IMR-90 (cell line): ENCODE results near the gene DNAJB2. TPM values are rescaled to one million over a fixed set of nuclear protein-coding genes. Genes with fewer than 3 reads are reported as not detected.

Source experiments
- ATAC-seq: fragments of 200-7000 bp; cut with Tn5 transposase; 2 replicates; pipeline ENCODE4 v1.9.1; 2020; ENCODE audit warnings: low read depth, mild to moderate bottlenecking, moderate library complexity
- BruUV-seq: library from RNA; stranded (reverse); fragments of 400-500 nt; replicated peaks from 2 replicates; lab custom pipeline; 2021; lab: Mats Ljungman, UMichigan
- CTCF ChIA-PET: fragments of 300-600 bp; formaldehyde crosslinking; extraction: SDS; loops from one replicate; lab custom pipeline; 2021; ENCODE audit warnings: antibody characterized with exemption; lab: Yijun Ruan, JAX
- POLR2A ChIA-PET: fragments of 300-600 bp; sonication (Branson Sonifier 250); formaldehyde crosslinking; loops from one replicate; lab custom pipeline; 2022; ENCODE audit warnings: antibody characterized with exemption; ENCODE audit not compliant: unreplicated experiment; lab: Charles Lee
- DNase-seq: peaks from one replicate; pipeline ENCODE4 v3.0.0; 2013
- H2AFZ ChIP-seq: replicated peaks from 2 replicates; pipeline ENCODE3; 2013; ENCODE audit warnings: low read length, mild to moderate bottlenecking; ENCODE audit not compliant: poor library complexity
- H2AK5ac ChIP-seq: 2 replicates; pipeline ENCODE4 v1.6.1; 2013; ENCODE audit warnings: low read depth, low read length, inconsistent platforms
- H2AK9ac ChIP-seq: replicated peaks from 2 replicates; pipeline ENCODE3; 2013; ENCODE audit warnings: mild to moderate bottlenecking, low read depth, low read length, moderate library complexity; ENCODE audit not compliant: poor library complexity
- H2BK120ac ChIP-seq: 2 replicates; pipeline ENCODE4 v1.6.1; 2013; ENCODE audit warnings: low read depth, low read length, inconsistent platforms
- H2BK15ac ChIP-seq: 3 replicates; pipeline ENCODE4 v1.6.1; 2013; ENCODE audit warnings: low read depth, low read length, inconsistent platforms
- H2BK20ac ChIP-seq: 2 replicates; pipeline ENCODE4 v1.6.1; 2013; ENCODE audit warnings: low read depth, mild to moderate bottlenecking, inconsistent platforms, low read length, moderate library complexity
- H2BK5ac ChIP-seq: 2 replicates; pipeline ENCODE4 v1.6.1; 2013; ENCODE audit warnings: mild to moderate bottlenecking, low read depth, low read length, inconsistent platforms; ENCODE audit not compliant: poor library complexity, severe bottlenecking
- H3K14ac ChIP-seq: replicated peaks from 2 replicates; pipeline ENCODE4 v1.6.1; 2013; ENCODE audit warnings: low read depth, low read length, inconsistent platforms
- H3K18ac ChIP-seq: 2 replicates; pipeline ENCODE4 v1.6.1; 2013; ENCODE audit warnings: low read depth, low read length, control low read depth
- H3K23ac ChIP-seq: 2 replicates; pipeline ENCODE4 v1.6.1; 2013; ENCODE audit warnings: low read depth, low read length, inconsistent platforms
- H3K27ac ChIP-seq: 2 replicates; pipeline ENCODE4 v1.5.1; 2013; ENCODE audit warnings: mild to moderate bottlenecking, control low read depth, low read length; ENCODE audit not compliant: insufficient read depth
- H3K27me3 ChIP-seq: 2 replicates; pipeline ENCODE4 v1.6.1; 2013; ENCODE audit warnings: low read length; ENCODE audit not compliant: control insufficient read depth, insufficient read depth
- H3K36me3 ChIP-seq: 2 replicates; pipeline ENCODE4 v1.6.1; 2013; ENCODE audit warnings: low read length, mixed read lengths; ENCODE audit not compliant: control insufficient read depth, insufficient read depth
- H3K4ac ChIP-seq: 2 replicates; pipeline ENCODE4 v1.6.1; 2013; ENCODE audit warnings: low read depth, low read length, inconsistent platforms
- H3K4me1 ChIP-seq: 2 replicates; pipeline ENCODE4 v1.6.1; 2013; ENCODE audit warnings: low read length, mixed read lengths; ENCODE audit not compliant: control insufficient read depth, insufficient read depth
- H3K4me2 ChIP-seq: 2 replicates; pipeline ENCODE4 v1.6.1; 2013; ENCODE audit warnings: low read depth, mild to moderate bottlenecking, control low read depth, low read length, moderate library complexity
- H3K4me3 ChIP-seq: 2 replicates; pipeline ENCODE4 v1.5.1; 2013; ENCODE audit warnings: low read depth, mild to moderate bottlenecking, control low read depth, low read length, moderate library complexity; ENCODE audit not compliant: insufficient read depth
- H3K56ac ChIP-seq: 2 replicates; pipeline ENCODE4 v1.6.1; 2013; ENCODE audit warnings: low read length, inconsistent platforms; ENCODE audit not compliant: insufficient read depth; ENCODE audit errors: extremely low read depth
- H3K79me1 ChIP-seq, 2 experiments: 2 replicates each; pipeline ENCODE4 v1.6.1; 2013; ENCODE audit warnings: low read length in 2 of 2, inconsistent platforms in 1 of 2, low read depth in 1 of 2
- H3K9ac ChIP-seq: 2 replicates; pipeline ENCODE4 v1.6.1; 2013; ENCODE audit warnings: low read depth, low read length, control low read depth
- H3K9me1 ChIP-seq: 2 replicates; pipeline ENCODE4 v1.6.1; 2013; ENCODE audit warnings: low read length, inconsistent platforms; ENCODE audit not compliant: insufficient read depth
- H3K9me3 ChIP-seq: 2 replicates; pipeline ENCODE4 v1.6.1; 2013; ENCODE audit warnings: low read length; ENCODE audit not compliant: control insufficient read depth, insufficient read depth
- H4K20me1 ChIP-seq: 2 replicates; pipeline ENCODE4 v1.6.1; 2013; ENCODE audit warnings: low read length, inconsistent platforms; ENCODE audit not compliant: insufficient read depth
- H4K5ac ChIP-seq: 2 replicates; pipeline ENCODE4 v1.6.1; 2013; ENCODE audit warnings: mild to moderate bottlenecking, low read depth, low read length, control low read depth
- H4K8ac ChIP-seq, 2 experiments: 2 replicates each; pipeline ENCODE4 v1.6.1; 2013; ENCODE audit warnings: low read depth in 2 of 2, low read length in 2 of 2, control low read depth in 1 of 2, inconsistent platforms in 1 of 2
- H4K91ac ChIP-seq: 2 replicates; pipeline ENCODE4 v1.6.1; 2013; ENCODE audit warnings: low read depth, low read length, inconsistent platforms; ENCODE audit not compliant: insufficient read depth
- BHLHE40 ChIP-seq: fragments of 150-350 bp; IDR thresholded peaks from 2 replicates; pipeline ENCODE4 v1.6.1; 2016; ENCODE audit warnings: mild to moderate bottlenecking, low read depth, low read length
- CEBPB ChIP-seq: IDR thresholded peaks from 2 replicates; pipeline ENCODE4 v1.6.1; 2012; ENCODE audit warnings: low read depth, low read length, improper control_type of control experiment
- CHD1 ChIP-seq: IDR thresholded peaks from 2 replicates; pipeline ENCODE4 v1.6.1; 2012; ENCODE audit warnings: low read depth, low read length, improper control_type of control experiment
- FOS ChIP-seq: fragments of 150-350 bp; IDR thresholded peaks from 2 replicates; pipeline ENCODE4 v1.6.1; 2016; ENCODE audit warnings: low read depth, low read length
- MAFK ChIP-seq: IDR thresholded peaks from 2 replicates; pipeline ENCODE4 v1.6.1; 2012; ENCODE audit warnings: low read depth, low read length, improper control_type of control experiment
- MXI1 ChIP-seq: IDR thresholded peaks from 2 replicates; pipeline ENCODE4 v1.6.1; 2012; ENCODE audit warnings: low read depth, mild to moderate bottlenecking, low read length, moderate library complexity, borderline replicate concordance
- NFE2L2 ChIP-seq: fragments of 150-350 bp; IDR thresholded peaks from 2 replicates; pipeline ENCODE4 v1.6.1; 2016; ENCODE audit warnings: low read depth, mild to moderate bottlenecking, low read length
- POLR2A ChIP-seq: IDR thresholded peaks from 2 replicates; pipeline ENCODE4 v1.6.1; 2012; ENCODE audit warnings: mild to moderate bottlenecking, low read depth, low read length
- SMC3 ChIP-seq: fragments of 150-350 bp; IDR thresholded peaks from 2 replicates; pipeline ENCODE4 v1.6.1; 2016; ENCODE audit warnings: low read depth, mild to moderate bottlenecking, antibody characterized with exemption, low read length, moderate library complexity
- WGBS, 2 experiments: methylation state at CpG; one replicate each; pipeline versions ENCODE4 v1.1.5 to v1.1.7; 2013; ENCODE audit warnings: missing lambda C conversion rate in 2 of 2; ENCODE audit not compliant: insufficient read length in 1 of 2; ENCODE audit errors: extremely low coverage in 2 of 2; 5-methylcytosine and 5-hydroxymethylcytosine counted together
- dilution Hi-C: fragments of 300-500 bp; cut with HindIII; formaldehyde crosslinking; loops from one replicate; pipeline ENCODE4 v1.14.3; 2018; ENCODE audit warnings: low sequenced_read_pairs; ENCODE audit not compliant: unreplicated experiment
- in situ Hi-C: fragments of 300-500 bp; cut with MboI; formaldehyde crosslinking; loops from 3 replicates; pipeline ENCODE4 v1.14.3; 2019; ENCODE audit warnings: low sequenced_read_pairs, inconsistent platforms, mixed read lengths
- intact Hi-C: fragments of 100-400 bp; cut with micrococcal nuclease; formaldehyde crosslinking; loops from 2 replicates; pipeline ENCODE4 v1.10.0; 2022
- polyA plus RNA-seq, 3 experiments: library from polyadenylated mRNA; depleted of rRNA; stranded (reverse); fragments of >200 nt; gene quantifications; 2 replicates each; pipeline ENCODE4 v1.2.3, GENCODE V29; 2012; ENCODE audit warnings: low replicate concordance in 1 of 3
- total RNA-seq: library from RNA; depleted of rRNA; stranded (reverse); fragments of >200 nt; gene quantifications from 2 replicates; pipeline ENCODE4 v1.2.3, GENCODE V29; 2012
- TF ChIP-seq, protein P1 (sequence below): fragments of 150-350 bp; IDR thresholded peaks from 2 replicates; pipeline ENCODE4 v1.6.1; 2016; ENCODE audit warnings: low read depth, mild to moderate bottlenecking, low read length, moderate library complexity, borderline replicate concordance
- TF ChIP-seq, protein P2 (sequence below): fragments of 150-350 bp; IDR thresholded peaks from 2 replicates; pipeline ENCODE4 v1.6.1; 2017; ENCODE audit warnings: mild to moderate bottlenecking, antibody characterized with exemption, low read length, low read depth
- TF ChIP-seq, protein P3 (sequence below): conservative IDR thresholded peaks from 2 replicates; pipeline ENCODE4 v1.5.1; 2012; ENCODE audit warnings: mild to moderate bottlenecking, low read depth, low read length, improper control_type of control experiment

The DNAJB2 gene
- total and polyA plus RNA-seq, 2 of the 4 experiments (the other 2 are of a cell fraction): 30.6 to 45.8 TPM

DNA sequence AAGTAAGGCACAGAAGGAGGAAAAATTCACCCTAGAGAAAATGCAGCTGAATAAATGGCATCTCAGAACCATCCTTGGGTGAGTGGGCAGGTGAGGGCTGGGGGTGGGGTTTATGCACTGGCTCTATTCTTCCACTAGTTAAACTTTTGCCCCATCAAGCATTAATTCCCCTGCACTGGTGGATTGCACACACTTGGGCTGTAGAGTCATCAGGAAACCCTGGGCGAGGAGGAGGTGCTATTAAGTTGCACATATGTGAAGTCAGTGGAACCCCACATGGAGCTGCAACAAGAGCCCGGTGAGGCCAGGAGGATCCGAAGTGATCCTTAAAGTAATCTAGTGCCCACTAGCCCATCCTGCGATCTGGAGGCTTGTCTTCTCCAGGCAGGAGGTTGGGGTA, 6.8 kb upstream of the DNAJB2 start:
- TF ChIP-seq, protein P1, sequence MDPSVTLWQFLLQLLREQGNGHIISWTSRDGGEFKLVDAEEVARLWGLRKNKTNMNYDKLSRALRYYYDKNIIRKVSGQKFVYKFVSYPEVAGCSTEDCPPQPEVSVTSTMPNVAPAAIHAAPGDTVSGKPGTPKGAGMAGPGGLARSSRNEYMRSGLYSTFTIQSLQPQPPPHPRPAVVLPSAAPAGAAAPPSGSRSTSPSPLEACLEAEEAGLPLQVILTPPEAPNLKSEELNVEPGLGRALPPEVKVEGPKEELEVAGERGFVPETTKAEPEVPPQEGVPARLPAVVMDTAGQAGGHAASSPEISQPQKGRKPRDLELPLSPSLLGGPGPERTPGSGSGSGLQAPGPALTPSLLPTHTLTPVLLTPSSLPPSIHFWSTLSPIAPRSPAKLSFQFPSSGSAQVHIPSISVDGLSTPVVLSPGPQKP: no peak
- TF ChIP-seq BHLHE40 (no peak), POLR2A (no peak), FOS (no peak), CHD1 (no peak), MAFK (no peak), CEBPB (no peak), SMC3 (no peak), NFE2L2 (no peak), MXI1 (no peak)
- TF ChIP-seq, protein P2, sequence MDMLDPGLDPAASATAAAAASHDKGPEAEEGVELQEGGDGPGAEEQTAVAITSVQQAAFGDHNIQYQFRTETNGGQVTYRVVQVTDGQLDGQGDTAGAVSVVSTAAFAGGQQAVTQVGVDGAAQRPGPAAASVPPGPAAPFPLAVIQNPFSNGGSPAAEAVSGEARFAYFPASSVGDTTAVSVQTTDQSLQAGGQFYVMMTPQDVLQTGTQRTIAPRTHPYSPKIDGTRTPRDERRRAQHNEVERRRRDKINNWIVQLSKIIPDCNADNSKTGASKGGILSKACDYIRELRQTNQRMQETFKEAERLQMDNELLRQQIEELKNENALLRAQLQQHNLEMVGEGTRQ: no peak
- TF ChIP-seq, protein P3, sequence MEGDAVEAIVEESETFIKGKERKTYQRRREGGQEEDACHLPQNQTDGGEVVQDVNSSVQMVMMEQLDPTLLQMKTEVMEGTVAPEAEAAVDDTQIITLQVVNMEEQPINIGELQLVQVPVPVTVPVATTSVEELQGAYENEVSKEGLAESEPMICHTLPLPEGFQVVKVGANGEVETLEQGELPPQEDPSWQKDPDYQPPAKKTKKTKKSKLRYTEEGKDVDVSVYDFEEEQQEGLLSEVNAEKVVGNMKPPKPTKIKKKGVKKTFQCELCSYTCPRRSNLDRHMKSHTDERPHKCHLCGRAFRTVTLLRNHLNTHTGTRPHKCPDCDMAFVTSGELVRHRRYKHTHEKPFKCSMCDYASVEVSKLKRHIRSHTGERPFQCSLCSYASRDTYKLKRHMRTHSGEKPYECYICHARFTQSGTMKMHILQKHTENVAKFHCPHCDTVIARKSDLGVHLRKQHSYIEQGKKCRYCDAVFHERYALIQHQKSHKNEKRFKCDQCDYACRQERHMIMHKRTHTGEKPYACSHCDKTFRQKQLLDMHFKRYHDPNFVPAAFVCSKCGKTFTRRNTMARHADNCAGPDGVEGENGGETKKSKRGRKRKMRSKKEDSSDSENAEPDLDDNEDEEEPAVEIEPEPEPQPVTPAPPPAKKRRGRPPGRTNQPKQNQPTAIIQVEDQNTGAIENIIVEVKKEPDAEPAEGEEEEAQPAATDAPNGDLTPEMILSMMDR: no peak
- H3K4me3 ChIP-seq: no peak overlapping the region
- H3K9me1 ChIP-seq: peaks cover 9% of the 10 kb centered on the region
- no peak overlapping the region for H2AFZ ChIP-seq
- no peak overlapping the region for H2BK20ac ChIP-seq
- peaks cover 10% of the 10 kb centered on the region for H3K4me1 ChIP-seq
- no peak for DNase-seq
- BruUV-seq: no TSS peak
- no peak for ATAC-seq
- CTCF ChIA-PET: no interaction called here
- no peak overlapping the region for H3K56ac ChIP-seq
- H4K5ac ChIP-seq: no peak overlapping the region
- no peak overlapping the region for H3K4me2 ChIP-seq
- H3K14ac ChIP-seq: no peak overlapping the region
- in situ Hi-C loops (no loop called here), dilution Hi-C loops (no loop called here), intact Hi-C loops (no loop called here)
- H2BK15ac ChIP-seq: no peak overlapping the region
- no peaks in the 10 kb centered on the region for H3K79me1 ChIP-seq
- peak overlapping the region; percentile 40 for H2AK9ac ChIP-seq
- H4K8ac ChIP-seq: no peak overlapping the region
- no peak overlapping the region for H3K4ac ChIP-seq
- no peaks in the 10 kb centered on the region for H3K9me3 ChIP-seq
- 0 out of 2 replicates have a peak overlapping the region, but pooled peaks have one; percentile 15 for H2AK5ac ChIP-seq
- no peak overlapping the region for H4K91ac ChIP-seq
- H3K36me3 ChIP-seq: no peaks in the 10 kb centered on the region
- POLR2A ChIA-PET: no interaction called here
- peaks cover 9% of the 10 kb centered on the region for H3K27me3 ChIP-seq
- WGBS, 2 experiments: 100% methylated on average over 1 of the region's 4 CpGs; no CpG with 5 or more reads in 1 of the 2 experiments
- no peak overlapping the region for H3K18ac ChIP-seq
- H3K9ac ChIP-seq: no peak overlapping the region
- H3K23ac ChIP-seq: no peak overlapping the region
- H2BK120ac ChIP-seq: no peak overlapping the region
- H2BK5ac ChIP-seq: no peak overlapping the region
- H3K27ac ChIP-seq: no peak overlapping the region
- H4K20me1 ChIP-seq: no peaks in the 10 kb centered on the region
